BE2C (cell line): ENCODE measurements around the gene SULT1C4.

Experiments
- DNase-seq: peaks from one replicate; pipeline ENCODE4 v3.0.0-alpha.2; 2020
- H3K27me3 ChIP-seq: fragments of 250-450 bp; sonication (Bioruptor Pico); 2 replicates; pipeline ENCODE4 v1.5.1; 2020; ENCODE audit warnings: mild to moderate bottlenecking
- H3K36me3 ChIP-seq: fragments of 250-450 bp; sonication (Bioruptor Pico); 2 replicates; pipeline ENCODE4 v1.5.1; 2020; ENCODE audit warnings: mild to moderate bottlenecking
- H3K4me1 ChIP-seq: fragments of 250-450 bp; sonication (Bioruptor Pico); 2 replicates; pipeline ENCODE4 v1.5.1; 2020
- H3K4me3 ChIP-seq: 2 replicates; pipeline ENCODE4 v1.5.1; 2011; ENCODE audit warnings: low read depth, low read length
- H3K9me3 ChIP-seq: fragments of 250-450 bp; sonication (Bioruptor Pico); 2 replicates; pipeline ENCODE4 v1.5.1; 2020
- TF ChIP-seq, protein P1 (sequence below): IDR thresholded peaks from 2 replicates; pipeline ENCODE4 v1.5.1; 2012; ENCODE audit warnings: mild to moderate bottlenecking, low read depth, low read length

The SULT1C4 gene

GRCh38 chr2:108399479-108399878, 21.7 kb downstream of the SULT1C4 start:
- Histone ChIP-seq H3K36me3 (no peaks in the 10 kb centered on the region), H3K27me3 (no peaks in the 10 kb centered on the region), H3K4me1 (no peaks in the 10 kb centered on the region), H3K9me3 (no peaks in the 10 kb centered on the region), H3K4me3 (no peak overlapping the region)
- no peak for DNase-seq
- TF ChIP-seq, protein P1, sequence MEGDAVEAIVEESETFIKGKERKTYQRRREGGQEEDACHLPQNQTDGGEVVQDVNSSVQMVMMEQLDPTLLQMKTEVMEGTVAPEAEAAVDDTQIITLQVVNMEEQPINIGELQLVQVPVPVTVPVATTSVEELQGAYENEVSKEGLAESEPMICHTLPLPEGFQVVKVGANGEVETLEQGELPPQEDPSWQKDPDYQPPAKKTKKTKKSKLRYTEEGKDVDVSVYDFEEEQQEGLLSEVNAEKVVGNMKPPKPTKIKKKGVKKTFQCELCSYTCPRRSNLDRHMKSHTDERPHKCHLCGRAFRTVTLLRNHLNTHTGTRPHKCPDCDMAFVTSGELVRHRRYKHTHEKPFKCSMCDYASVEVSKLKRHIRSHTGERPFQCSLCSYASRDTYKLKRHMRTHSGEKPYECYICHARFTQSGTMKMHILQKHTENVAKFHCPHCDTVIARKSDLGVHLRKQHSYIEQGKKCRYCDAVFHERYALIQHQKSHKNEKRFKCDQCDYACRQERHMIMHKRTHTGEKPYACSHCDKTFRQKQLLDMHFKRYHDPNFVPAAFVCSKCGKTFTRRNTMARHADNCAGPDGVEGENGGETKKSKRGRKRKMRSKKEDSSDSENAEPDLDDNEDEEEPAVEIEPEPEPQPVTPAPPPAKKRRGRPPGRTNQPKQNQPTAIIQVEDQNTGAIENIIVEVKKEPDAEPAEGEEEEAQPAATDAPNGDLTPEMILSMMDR, result no peak

DNA sequence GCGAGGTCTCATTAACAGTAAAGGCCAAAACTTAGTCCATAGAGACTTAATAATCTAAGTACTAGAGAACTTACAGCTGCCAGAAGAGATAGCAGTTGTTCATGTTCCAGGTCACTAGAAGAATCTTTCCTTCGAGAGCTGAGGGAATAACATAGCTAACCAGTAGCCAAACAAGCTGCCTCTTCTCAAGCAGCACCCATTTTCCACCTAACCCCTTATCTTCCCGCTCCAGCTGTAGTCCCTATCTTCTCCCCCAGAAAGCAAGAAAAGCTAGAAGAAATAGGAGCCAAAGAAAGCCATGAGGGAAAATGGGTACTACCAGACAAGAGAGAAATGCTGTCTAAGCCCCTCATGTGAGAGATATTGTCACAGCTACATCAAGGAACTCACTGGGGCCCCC, 24.0 kb downstream of the SULT1C4 start:
- no peaks in the 10 kb centered on the region for H3K9me3 ChIP-seq
- H3K36me3 ChIP-seq, result no peaks in the 10 kb centered on the region
- no peaks in the 10 kb centered on the region for H3K4me1 ChIP-seq
- DNase-seq, result no peak
- no peak overlapping the region for H3K4me3 ChIP-seq
- TF ChIP-seq, protein P1, result no peak
- no peaks in the 10 kb centered on the region for H3K27me3 ChIP-seq

GRCh38 chr2:108403494-108403893, 25.7 kb downstream of the SULT1C4 start:
- H3K4me1 ChIP-seq, result no peaks in the 10 kb centered on the region
- no peak overlapping the region for H3K4me3 ChIP-seq
- H3K27me3 ChIP-seq, result no peaks in the 10 kb centered on the region
- peak; percentile 46 for DNase-seq
- no peaks in the 10 kb centered on the region for H3K9me3 ChIP-seq
- TF ChIP-seq, protein P1, result no peak
- H3K36me3 ChIP-seq, result no peaks in the 10 kb centered on the region

- no peaks in the 10 kb centered on the region for H3K36me3 ChIP-seq
- TF ChIP-seq, protein P1, result no peak
- H3K27me3 ChIP-seq, result no peaks in the 10 kb centered on the region
- no peak for DNase-seq
- H3K4me3 ChIP-seq, result no peak overlapping the region
- H3K9me3 ChIP-seq, result no peaks in the 10 kb centered on the region
- H3K4me1 ChIP-seq, result no peaks in the 10 kb centered on the region
These were observed 27.1 kb downstream of the SULT1C4 start for GRCh38 chr2:108404784-108405397.

- TF ChIP-seq, protein P1, result no peak
- Histone ChIP-seq H3K9me3 (no peaks in the 10 kb centered on the region), H3K36me3 (no peaks in the 10 kb centered on the region), H3K4me1 (no peaks in the 10 kb centered on the region), H3K27me3 (no peaks in the 10 kb centered on the region), H3K4me3 (no peak overlapping the region)
- no peak for DNase-seq
These were observed 30.3 kb downstream of the SULT1C4 start for GRCh38 chr2:108407864-108408729.

DNA sequence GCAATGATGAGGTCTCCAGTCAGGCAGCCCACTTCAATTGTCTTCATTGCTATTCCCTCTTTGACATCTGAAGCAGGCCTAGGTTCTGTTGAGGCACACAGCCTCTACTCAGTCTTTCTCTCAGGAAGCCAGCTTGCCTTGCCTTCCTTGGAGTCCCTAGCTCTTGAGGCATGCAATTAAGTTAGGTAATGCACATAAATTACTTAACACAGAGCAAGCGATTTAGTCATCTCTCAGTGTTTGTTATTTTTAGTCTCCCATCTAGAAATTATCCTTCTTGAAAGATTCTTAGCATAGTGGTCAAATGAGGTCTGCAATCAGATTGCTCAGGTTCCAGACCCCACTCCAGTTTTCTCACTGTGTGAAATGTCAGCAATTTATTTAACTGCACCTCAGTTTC, 32.0 kb downstream of the SULT1C4 start:
- H3K27me3 ChIP-seq, result no peaks in the 10 kb centered on the region
- TF ChIP-seq, protein P1, result no peak
- H3K36me3 ChIP-seq, result no peaks in the 10 kb centered on the region
- no peak overlapping the region for H3K4me3 ChIP-seq
- DNase-seq, result no peak
- H3K4me1 ChIP-seq, result no peaks in the 10 kb centered on the region
- no peaks in the 10 kb centered on the region for H3K9me3 ChIP-seq
